HG03135 (cell line): ENCODE results near the gene CDC42BPA.
"Not testable (repeated sequence)": the region's sequence is repeated elsewhere in the genome, so short reads cannot be mapped to it uniquely, and the experiment has no call there.

Source experiments
- ATAC-seq: cut with Tn5 transposase; IDR thresholded peaks from one replicate; pipeline ENCODE4 v1.9.1; 2021; ENCODE audit warnings: mild to moderate bottlenecking, moderate library complexity; ENCODE audit not compliant: unreplicated experiment

The CDC42BPA gene

GRCh38 chr1:226972931-226973330 is 345.4 kb downstream of the CDC42BPA start:
- ATAC-seq = no peak

GRCh38 chr1:226971765-226972164 is 346.5 kb downstream of the CDC42BPA start:
- no peak for ATAC-seq

- no peak for ATAC-seq
Observed at GRCh38 chr1:226967665-226968064, 350.6 kb downstream of the CDC42BPA start.

GRCh38 chr1:226966683-226967082 is 351.6 kb downstream of the CDC42BPA start:
- no peak for ATAC-seq

- ATAC-seq = no peak
Observed at GRCh38 chr1:226965581-226966440, 352.5 kb downstream of the CDC42BPA start.

- no peak for ATAC-seq
Observed at GRCh38 chr1:226964611-226965486, 353.4 kb downstream of the CDC42BPA start.

GRCh38 chr1:226964068-226964425 is 354.2 kb downstream of the CDC42BPA start:
- no peak for ATAC-seq

- no peak for ATAC-seq
Observed at GRCh38 chr1:226962421-226963391, 355.6 kb downstream of the CDC42BPA start.

GRCh38 chr1:226960944-226961765 is 357.1 kb downstream of the CDC42BPA start:
- ATAC-seq = no peak

- no peak for ATAC-seq
Observed at GRCh38 chr1:226960256-226960655, 358.0 kb downstream of the CDC42BPA start.

GRCh38 chr1:226958300-226958699 is 360.0 kb downstream of the CDC42BPA start:
- ATAC-seq = no peak

GRCh38 chr1:226957714-226958113 is 360.6 kb downstream of the CDC42BPA start:
- no peak for ATAC-seq

GRCh38 chr1:226956942-226957713 is 361.2 kb downstream of the CDC42BPA start:
- ATAC-seq = no peak

GRCh38 chr1:226955857-226956256 is 362.4 kb downstream of the CDC42BPA start:
- not testable (repeated sequence) for ATAC-seq

GRCh38 chr1:226954777-226955176 is 363.5 kb downstream of the CDC42BPA start:
- ATAC-seq = no peak

- no peak for ATAC-seq
Observed at GRCh38 chr1:226954337-226954736, 364.0 kb downstream of the CDC42BPA start.

GRCh38 chr1:226953175-226953800 is 365.0 kb downstream of the CDC42BPA start:
- ATAC-seq = no peak

GRCh38 chr1:226952118-226952441 is 366.2 kb downstream of the CDC42BPA start:
- no peak for ATAC-seq
